Activated CD4-positive, alpha-beta T cell treated with anti-CD3 and anti-CD28 coated beads, Interleukin-2, amount 10 ng/mL, durations not matched to agents 7 days and 5 days (primary cell): Measurements from ENCODE around the gene BARX2. TPM values are rescaled to one million over a fixed set of nuclear protein-coding genes. Genes with fewer than 3 reads are reported as not detected.

Experiments
- CTCF ChIA-PET: fragments of 350-600 bp; sonication (Branson Sonifier 250); formaldehyde crosslinking; loops from one replicate; lab custom pipeline; 2021; ENCODE audit warnings: antibody characterized with exemption; lab: Charles Lee
- POLR2A ChIA-PET: fragments of 350-600 bp; sonication (Branson Sonifier 250); formaldehyde crosslinking; loops from one replicate; lab custom pipeline; 2021; ENCODE audit warnings: antibody characterized with exemption; lab: Charles Lee
- DNase-seq: peaks from one replicate; pipeline ENCODE4 v3.0.0-alpha.2; 2020
- H3K27ac Mint-ChIP-seq: one replicate; pipeline ENCODE4 v1.8.0; 2021; ENCODE audit warnings: mild to moderate bottlenecking, moderate library complexity, mixed read lengths
- H3K27me3 Mint-ChIP-seq: one replicate; pipeline ENCODE4 v1.8.0; 2021; ENCODE audit warnings: mixed read lengths
- H3K36me3 Mint-ChIP-seq: one replicate; pipeline ENCODE4 v1.8.0; 2021; ENCODE audit warnings: low read depth, mixed read lengths
- H3K4me1 Mint-ChIP-seq: one replicate; pipeline ENCODE4 v1.8.0; 2021; ENCODE audit warnings: mixed read lengths
- H3K4me3 Mint-ChIP-seq: one replicate; pipeline ENCODE4 v1.8.0; 2021; ENCODE audit warnings: mild to moderate bottlenecking, moderate library complexity, mixed read lengths
- H3K9me3 Mint-ChIP-seq: one replicate; pipeline ENCODE4 v1.8.0; 2021; ENCODE audit warnings: mixed read lengths
- total RNA-seq, 2 experiments: library from RNA; stranded (reverse); gene quantifications; one replicate each; pipeline ENCODE4 v1.2.3, GENCODE V29; 2021

Gene BARX2
- total RNA-seq, 2 experiments from 2014 or later, result not detected

DNA sequence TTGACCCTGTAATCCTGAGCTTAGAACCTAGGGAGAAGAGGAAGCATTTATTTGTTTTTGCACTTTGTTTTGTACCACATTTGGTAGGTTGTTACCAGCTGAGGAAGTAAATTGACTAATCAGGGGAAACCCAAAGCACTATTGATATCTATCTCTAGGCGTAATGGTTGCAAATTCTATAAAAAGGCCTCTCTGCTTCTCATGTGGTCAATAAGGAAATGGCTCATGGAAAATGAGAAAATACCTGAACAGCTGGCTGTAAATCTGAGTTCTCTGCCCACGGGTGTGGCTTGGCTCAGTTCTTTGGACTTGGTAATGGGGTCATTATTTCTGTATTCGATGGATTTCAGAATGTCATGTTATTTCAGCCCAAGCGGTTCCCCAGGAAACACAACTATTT is 42.4 kb downstream of the BARX2 start:
- Mint-ChIP-seq H3K4me3 (no peak overlapping the region), H3K27me3 (no peaks in the 10 kb centered on the region), H3K36me3 (no peaks in the 10 kb centered on the region), H3K4me1 (peaks cover 4% of the 10 kb centered on the region), H3K9me3 (no peaks in the 10 kb centered on the region), H3K27ac (no peak overlapping the region)
- CTCF ChIA-PET, result interaction anchor here (0.6 to 3.0 kb wide), 2 partner anchors 11 to 21 kb away, joined by 6 to 7 read pairs; no protein-coding TSS in a partner anchor
- no peak for DNase-seq
- POLR2A ChIA-PET, result no interaction called here

DNA sequence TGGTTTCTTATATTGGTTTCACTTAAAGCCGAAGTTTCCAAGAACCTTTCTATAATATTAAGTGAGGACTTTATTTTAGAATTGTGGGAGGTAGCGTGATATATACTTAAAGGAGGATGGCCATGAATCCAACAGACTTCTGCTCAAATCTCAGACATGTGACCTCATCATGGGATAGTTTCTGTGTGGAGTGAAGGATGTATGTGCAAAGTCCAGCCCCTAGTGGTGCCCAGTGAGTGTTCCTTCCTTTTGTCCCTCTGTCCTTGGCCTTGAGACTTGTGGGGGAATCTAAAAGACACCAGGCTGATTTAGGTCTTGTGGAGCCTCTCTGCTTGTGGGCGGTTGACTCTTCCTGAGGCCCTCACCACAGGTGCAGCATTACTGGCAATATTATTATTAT is 43.7 kb downstream of the BARX2 start:
- no peaks in the 10 kb centered on the region for H3K36me3 Mint-ChIP-seq
- no peak overlapping the region for H3K27ac Mint-ChIP-seq
- ChIA-PET CTCF (interaction anchor here (3.0 kb wide), 1 partner anchor 9 kb away, joined by 7 read pairs; no protein-coding TSS in a partner anchor), POLR2A (no interaction called here)
- peaks cover 4% of the 10 kb centered on the region for H3K4me1 Mint-ChIP-seq
- peaks cover 1% of the 10 kb centered on the region for H3K27me3 Mint-ChIP-seq
- DNase-seq, result no peak
- H3K9me3 Mint-ChIP-seq, result no peaks in the 10 kb centered on the region
- no peak overlapping the region for H3K4me3 Mint-ChIP-seq

DNA sequence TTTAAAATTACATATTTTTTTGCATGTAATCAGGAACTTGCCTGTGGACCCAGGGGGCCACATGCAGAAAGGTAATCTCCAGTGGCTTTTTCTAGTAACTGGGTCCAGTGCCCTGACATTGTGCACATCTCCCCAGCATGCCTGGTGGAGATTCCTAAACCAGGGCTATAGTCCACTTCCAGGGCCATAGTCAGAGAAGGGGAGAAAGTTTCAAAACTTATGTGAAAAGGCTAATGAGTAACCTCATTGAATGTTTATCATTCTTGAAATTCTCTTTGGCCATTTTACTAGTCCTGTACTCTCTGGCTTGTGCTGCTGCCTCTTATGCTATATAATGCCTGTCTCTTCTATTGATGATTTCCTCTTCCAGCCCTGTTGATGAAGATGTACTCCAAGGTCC is 47.8 kb downstream of the BARX2 start:
- Mint-ChIP-seq H3K36me3 (no peaks in the 10 kb centered on the region), H3K4me1 (no peaks in the 10 kb centered on the region), H3K9me3 (no peaks in the 10 kb centered on the region), H3K27me3 (peaks cover 6% of the 10 kb centered on the region), H3K4me3 (no peak overlapping the region), H3K27ac (no peak overlapping the region)
- CTCF ChIA-PET, result no interaction called here
- POLR2A ChIA-PET, result no interaction called here
- DNase-seq, result no peak

DNA sequence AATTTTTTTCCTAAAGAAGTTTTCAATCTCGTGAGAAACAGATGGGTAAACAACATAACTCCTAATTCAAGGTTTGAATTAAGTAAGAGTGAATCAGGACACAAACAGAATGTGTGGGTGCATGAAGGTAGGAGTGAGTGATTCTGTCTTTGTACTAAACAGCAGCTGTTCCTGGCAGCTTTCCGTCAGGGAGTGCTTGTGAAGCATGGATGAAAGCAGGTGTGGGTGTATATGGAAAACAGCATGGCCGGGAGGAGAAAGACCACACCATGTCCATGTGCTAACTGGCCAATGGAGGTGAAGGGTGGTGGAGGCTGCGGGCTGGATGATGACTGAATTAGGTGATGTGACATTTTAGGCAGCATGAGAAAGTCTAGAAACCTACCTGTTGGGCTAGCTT is 49.6 kb downstream of the BARX2 start:
- no peak overlapping the region for H3K27ac Mint-ChIP-seq
- no peaks in the 10 kb centered on the region for H3K4me1 Mint-ChIP-seq
- no peak for DNase-seq
- H3K9me3 Mint-ChIP-seq, result no peaks in the 10 kb centered on the region
- peaks cover 6% of the 10 kb centered on the region for H3K27me3 Mint-ChIP-seq
- H3K4me3 Mint-ChIP-seq, result no peak overlapping the region
- CTCF ChIA-PET, result no interaction called here
- POLR2A ChIA-PET, result no interaction called here
- H3K36me3 Mint-ChIP-seq, result no peaks in the 10 kb centered on the region

DNA sequence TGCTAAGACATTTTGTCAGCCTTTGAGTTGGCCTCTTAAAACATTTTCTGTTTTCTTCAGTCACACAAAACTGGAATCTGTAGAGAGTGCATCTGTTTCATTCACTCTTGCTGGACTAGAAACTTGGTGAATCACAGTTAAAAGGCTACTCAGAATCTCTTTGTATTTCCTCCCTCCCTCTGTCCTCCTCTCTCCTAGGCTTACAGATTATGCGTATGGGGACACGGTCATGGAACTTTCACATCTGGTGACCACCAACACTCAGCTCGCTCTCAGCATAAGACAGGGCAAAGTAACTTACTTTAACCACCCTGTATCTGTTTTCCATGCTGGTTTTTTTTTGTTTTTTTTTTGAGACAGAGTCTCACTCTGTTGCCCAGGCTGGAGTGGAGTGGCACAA is 50.4 kb downstream of the BARX2 start:
- Mint-ChIP-seq H3K27ac (no peak overlapping the region), H3K4me3 (no peak overlapping the region), H3K36me3 (no peaks in the 10 kb centered on the region), H3K4me1 (no peaks in the 10 kb centered on the region), H3K9me3 (peaks cover 1% of the 10 kb centered on the region), H3K27me3 (peaks cover 6% of the 10 kb centered on the region)
- no peak for DNase-seq
- ChIA-PET POLR2A (no interaction called here), CTCF (no interaction called here)

DNA sequence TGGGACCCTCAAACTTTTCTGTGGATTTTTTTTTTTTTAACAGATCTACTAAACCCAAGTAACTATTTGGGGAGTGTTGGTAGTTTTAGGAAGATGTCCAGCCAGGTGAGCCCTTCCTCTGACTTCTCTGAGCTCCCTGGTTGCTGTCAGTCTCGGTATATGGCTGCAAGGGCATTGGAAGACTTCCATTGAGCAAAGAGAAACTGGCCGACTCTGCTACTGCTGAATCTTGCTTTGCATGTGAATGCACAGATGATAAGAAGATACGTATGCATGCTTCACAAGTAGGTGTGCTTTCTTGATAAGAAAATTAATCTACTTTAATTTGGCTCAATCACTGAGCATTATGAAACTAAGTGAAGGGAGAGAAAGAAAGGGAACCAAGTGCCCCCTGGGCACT is 51.1 kb downstream of the BARX2 start:
- Mint-ChIP-seq H3K4me3 (no peak overlapping the region), H3K9me3 (peaks cover 5% of the 10 kb centered on the region), H3K27me3 (peaks cover 6% of the 10 kb centered on the region), H3K36me3 (no peaks in the 10 kb centered on the region), H3K27ac (no peak overlapping the region), H3K4me1 (no peaks in the 10 kb centered on the region)
- DNase-seq, result no peak
- CTCF ChIA-PET, result no interaction called here
- POLR2A ChIA-PET, result no interaction called here

DNA sequence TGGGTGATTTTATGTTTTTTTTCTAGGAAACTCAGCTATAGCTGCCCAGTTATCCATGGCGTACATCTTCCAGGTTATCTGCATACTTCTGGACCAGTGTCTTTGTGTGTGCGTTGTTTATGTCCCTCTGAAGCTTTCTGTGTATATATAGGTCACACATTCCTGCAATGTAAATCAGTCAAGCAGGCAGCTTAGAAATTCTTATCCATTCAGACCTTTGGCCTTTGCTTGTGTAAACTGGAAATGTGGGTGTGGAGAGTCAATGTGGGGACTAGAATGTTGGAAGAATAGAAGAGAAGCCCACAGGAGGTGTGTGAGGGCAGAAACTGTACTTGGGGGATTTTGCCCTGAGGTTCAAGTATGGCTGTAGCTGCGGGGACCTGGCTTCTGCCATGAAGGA is 51.7 kb downstream of the BARX2 start:
- no peaks in the 10 kb centered on the region for H3K4me1 Mint-ChIP-seq
- H3K9me3 Mint-ChIP-seq, result peaks cover 5% of the 10 kb centered on the region
- no peak overlapping the region for H3K27ac Mint-ChIP-seq
- H3K27me3 Mint-ChIP-seq, result peaks cover 6% of the 10 kb centered on the region
- H3K36me3 Mint-ChIP-seq, result no peaks in the 10 kb centered on the region
- no peak overlapping the region for H3K4me3 Mint-ChIP-seq
- no peak for DNase-seq
- ChIA-PET CTCF (no interaction called here), POLR2A (no interaction called here)

DNA sequence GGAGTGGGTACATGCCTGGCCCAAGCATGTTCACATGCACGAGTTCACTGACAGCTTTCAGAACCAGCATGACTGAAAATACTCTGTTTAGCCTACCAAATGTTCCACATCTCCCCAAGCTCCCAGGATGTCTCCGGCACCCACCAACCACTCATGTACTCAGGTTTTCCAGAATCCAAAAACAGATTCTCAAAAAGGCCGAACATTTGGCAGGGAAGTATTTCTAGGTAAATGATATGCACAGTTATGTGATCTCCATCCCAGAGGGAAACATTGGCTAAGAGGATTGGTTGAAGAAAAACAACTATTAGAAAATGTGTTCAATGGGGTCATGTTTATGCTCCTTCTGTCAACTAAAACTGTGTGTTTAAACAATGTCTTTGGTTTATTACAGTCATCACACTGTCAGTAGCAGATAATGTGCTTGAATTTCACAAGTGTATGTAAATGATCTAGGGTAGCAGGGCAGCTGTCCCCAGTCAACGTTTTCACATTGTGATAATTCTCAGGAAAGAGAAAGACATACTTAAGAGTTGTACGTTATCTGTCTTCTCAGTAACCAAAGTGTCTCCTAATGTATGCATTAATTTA is 52.3 kb downstream of the BARX2 start:
- ChIA-PET CTCF (interaction anchor here (2.1 kb wide), 1 partner anchor 10 kb away, joined by 7 read pairs; no protein-coding TSS in a partner anchor), POLR2A (no interaction called here)
- H3K36me3 Mint-ChIP-seq, result no peaks in the 10 kb centered on the region
- H3K4me1 Mint-ChIP-seq, result no peaks in the 10 kb centered on the region
- H3K27ac Mint-ChIP-seq, result no peak overlapping the region
- H3K9me3 Mint-ChIP-seq, result peaks cover 5% of the 10 kb centered on the region
- peaks cover 6% of the 10 kb centered on the region for H3K27me3 Mint-ChIP-seq
- no peak for DNase-seq
- H3K4me3 Mint-ChIP-seq, result no peak overlapping the region

DNA sequence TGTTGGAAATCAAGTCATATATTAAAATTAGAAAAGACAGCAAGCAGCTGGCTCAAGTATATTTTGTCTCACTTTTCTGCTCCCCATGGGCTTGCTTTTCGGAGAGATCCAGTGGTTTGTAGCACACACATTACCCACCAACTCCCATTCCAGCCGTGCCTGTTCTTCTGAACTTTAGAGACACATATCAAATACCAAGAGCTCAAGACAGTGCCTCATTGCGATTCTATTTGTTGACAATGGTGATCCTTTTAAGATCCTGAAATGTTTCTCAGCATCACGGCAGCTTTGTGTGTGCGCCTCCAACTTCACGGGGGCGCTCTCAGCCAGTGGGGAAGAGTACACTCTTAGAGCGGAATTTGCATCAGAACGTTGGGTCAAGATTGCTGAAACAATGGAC is 52.9 kb downstream of the BARX2 start:
- Mint-ChIP-seq H3K27ac (no peak overlapping the region), H3K27me3 (peaks cover 6% of the 10 kb centered on the region), H3K36me3 (no peaks in the 10 kb centered on the region), H3K4me1 (no peaks in the 10 kb centered on the region), H3K4me3 (no peak overlapping the region), H3K9me3 (peaks cover 5% of the 10 kb centered on the region)
- POLR2A ChIA-PET, result no interaction called here
- CTCF ChIA-PET, result interaction anchor here (0.6 to 2.1 kb wide), 2 partner anchors 11 to 558 kb away, joined by 3 to 7 read pairs; no protein-coding TSS in a partner anchor
- DNase-seq, result no peak

DNA sequence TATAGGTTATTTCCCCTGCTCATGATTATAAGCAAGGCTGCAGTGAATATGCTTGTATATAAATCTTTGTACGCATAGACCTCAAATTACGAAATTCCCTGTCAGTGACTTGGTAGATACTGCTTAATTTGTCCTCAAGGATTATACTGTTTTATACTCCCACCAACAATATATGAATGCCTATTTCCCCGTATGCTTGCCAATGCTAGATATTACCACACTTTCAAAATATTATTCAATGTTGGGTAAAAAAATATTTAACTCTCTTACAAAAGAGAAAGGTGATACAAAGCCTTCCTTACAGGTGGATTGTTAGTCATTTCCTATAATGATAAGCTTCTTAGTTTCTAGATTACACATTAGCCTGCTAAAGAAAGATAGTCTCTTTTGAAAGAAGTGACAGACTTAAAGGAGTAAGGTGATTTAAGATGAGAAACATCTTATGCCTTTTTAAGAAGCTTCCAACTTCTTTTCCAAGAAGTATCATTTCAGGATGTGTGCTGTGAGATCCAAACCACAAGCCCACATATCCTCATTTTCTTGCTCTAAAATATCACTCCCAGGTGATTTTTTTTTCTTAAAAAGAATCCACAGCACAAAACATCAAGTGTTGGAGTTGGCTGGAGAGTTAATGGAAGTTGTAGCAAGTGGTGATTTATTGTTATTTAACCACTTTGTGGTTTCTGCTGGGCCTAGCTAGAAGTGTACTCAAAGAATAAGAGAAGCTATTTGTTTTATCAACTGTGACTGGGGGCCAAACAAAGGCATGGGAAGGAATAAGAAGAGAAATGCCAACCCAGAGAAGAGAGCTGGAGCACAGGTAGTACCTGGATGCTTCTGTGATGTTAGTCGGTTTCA is 59.2 kb downstream of the BARX2 start:
- ChIA-PET POLR2A (no interaction called here), CTCF (no interaction called here)
- H3K36me3 Mint-ChIP-seq, result no peaks in the 10 kb centered on the region

DNA sequence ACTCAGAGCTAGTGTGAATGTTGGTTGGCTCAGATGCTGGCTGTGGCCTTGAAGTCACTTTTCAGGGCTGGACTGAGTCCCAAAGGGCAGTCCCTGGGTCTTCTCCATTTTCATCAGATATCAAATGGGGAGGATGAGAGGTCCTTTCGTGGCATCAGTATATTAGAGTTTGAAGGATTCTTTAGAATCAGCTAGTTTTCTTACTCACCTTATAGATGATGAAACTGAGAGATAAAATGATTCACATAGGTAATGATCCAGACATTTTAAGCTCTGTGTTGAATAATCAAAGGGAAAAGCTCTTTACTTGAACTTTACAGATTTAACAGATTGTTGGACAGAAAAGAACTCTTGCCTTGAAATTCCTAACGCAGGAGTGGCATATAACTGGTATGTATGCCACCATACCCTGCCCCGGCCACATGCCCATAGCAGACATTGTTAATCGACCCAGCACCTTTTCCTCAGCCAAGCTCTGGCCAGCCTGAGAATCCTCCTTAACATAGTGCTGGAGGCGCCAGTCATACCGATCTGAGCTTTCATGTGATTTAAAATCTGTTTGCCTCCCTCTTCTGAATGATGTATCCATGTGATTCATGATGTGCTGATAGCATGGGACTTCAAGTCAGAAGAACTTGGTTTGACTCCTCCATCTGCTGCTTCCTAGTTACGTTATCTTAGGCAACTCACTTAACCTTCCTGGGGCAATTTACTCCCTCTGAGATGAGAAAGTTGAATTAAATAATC is 60.0 kb downstream of the BARX2 start:
- Mint-ChIP-seq H3K27me3 (peaks cover 3% of the 10 kb centered on the region), H3K4me1 (peaks cover 12% of the 10 kb centered on the region), H3K27ac (no peak overlapping the region), H3K9me3 (peaks cover 5% of the 10 kb centered on the region), H3K36me3 (no peaks in the 10 kb centered on the region), H3K4me3 (no peak overlapping the region)
- ChIA-PET CTCF (no interaction called here), POLR2A (interaction anchor here (0.5 kb wide), 1 partner anchor 968 kb away, joined by 3 read pairs; no protein-coding TSS in a partner anchor)
- DNase-seq, result no peak

More for the DNA sequence above, 59.2 kb downstream of the BARX2 start:
- Mint-ChIP-seq H3K4me3 (no peak overlapping the region), H3K9me3 (peaks cover 5% of the 10 kb centered on the region), H3K27me3 (peaks cover 3% of the 10 kb centered on the region), H3K4me1 (peaks cover 12% of the 10 kb centered on the region), H3K27ac (no peak overlapping the region)
- DNase-seq, result no peak

DNA sequence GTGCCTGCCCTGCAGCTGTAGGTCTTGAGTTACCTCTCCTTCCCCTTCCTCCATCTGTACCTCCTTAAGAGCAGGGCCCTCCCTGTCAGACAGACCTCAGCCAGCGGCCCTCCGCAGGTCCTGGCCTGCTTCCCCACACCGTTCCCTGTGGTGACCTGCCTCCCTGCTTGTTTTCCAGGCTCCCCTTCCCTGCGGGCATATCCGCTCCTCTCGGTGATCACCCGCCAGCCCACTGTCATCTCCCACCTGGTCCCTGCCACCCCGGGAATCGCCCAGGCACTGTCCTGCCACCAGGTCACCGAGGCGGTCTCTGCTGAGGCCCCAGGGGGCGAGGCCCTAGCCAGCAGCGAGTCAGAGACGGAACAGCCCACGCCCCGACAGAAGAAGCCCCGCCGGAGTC is 60.9 kb downstream of the BARX2 start:
- Mint-ChIP-seq H3K4me3 (no peak overlapping the region), H3K27ac (no peak overlapping the region), H3K9me3 (no peaks in the 10 kb centered on the region), H3K4me1 (peaks cover 12% of the 10 kb centered on the region), H3K36me3 (no peaks in the 10 kb centered on the region), H3K27me3 (peaks cover 3% of the 10 kb centered on the region)
- DNase-seq, result no peak
- ChIA-PET POLR2A (no interaction called here), CTCF (no interaction called here)
